Neural progenitor cell (in vitro differentiated cells): ENCODE results near the gene CBX6. TPM values are rescaled to one million over a fixed set of nuclear protein-coding genes. Genes with fewer than 3 reads are reported as not detected.

ENCODE experiments used
- DNase-seq: peaks from one replicate; pipeline ENCODE4 v3.0.0-alpha.2; 2016; ENCODE audit warnings: low spot score
- H2AFZ ChIP-seq: fragments of 200-600 bp; sonication (generic); replicated peaks from 2 replicates; pipeline ENCODE4 v1.6.1; 2016; ENCODE audit warnings: antibody characterized with exemption
- H3F3A ChIP-seq: fragments of 200-600 bp; sonication (generic); 2 replicates; pipeline ENCODE4 v1.6.1; 2016; ENCODE audit warnings: antibody characterized with exemption, low read depth
- H3K27ac ChIP-seq: fragments of 200-600 bp; sonication (generic); 2 replicates; pipeline ENCODE4 v1.5.1; 2016; ENCODE audit warnings: mild to moderate bottlenecking
- H3K27me3 ChIP-seq: fragments of 200-600 bp; sonication (generic); 2 replicates; pipeline ENCODE4 v1.6.1; 2016; ENCODE audit warnings: mild to moderate bottlenecking, moderate library complexity
- H3K36me3 ChIP-seq: fragments of 200-600 bp; sonication (generic); 2 replicates; pipeline ENCODE4 v1.5.1; 2016
- H3K4me1 ChIP-seq: fragments of 200-600 bp; sonication (generic); 2 replicates; pipeline ENCODE4 v1.6.1; 2016; ENCODE audit warnings: mixed run types
- H3K4me2 ChIP-seq: fragments of 200-600 bp; sonication (generic); 2 replicates; pipeline ENCODE4 v1.6.1; 2016
- H3K4me3 ChIP-seq: fragments of 200-600 bp; sonication (generic); 2 replicates; pipeline ENCODE4 v1.5.1; 2016
- H3K79me2 ChIP-seq: fragments of 200-600 bp; sonication (generic); 2 replicates; pipeline ENCODE4 v1.6.1; 2016; ENCODE audit warnings: low read depth
- H3K9ac ChIP-seq: fragments of 200-600 bp; sonication (generic); 2 replicates; pipeline ENCODE4 v1.6.1; 2016
- H3K9me3 ChIP-seq: fragments of 200-600 bp; sonication (generic); 2 replicates; pipeline ENCODE4 v1.5.1; 2016; ENCODE audit warnings: low read depth
- H4K20me1 ChIP-seq: fragments of 200-600 bp; sonication (generic); 2 replicates; pipeline ENCODE4 v1.6.1; 2016; ENCODE audit warnings: low read depth
- H3K27ac Mint-ChIP-seq: 3 replicates; pipeline ENCODE4 v1.8.0; 2021; ENCODE audit warnings: mixed read lengths
- H3K27me3 Mint-ChIP-seq: 2 replicates; pipeline ENCODE4 v1.8.0; 2022; ENCODE audit warnings: low read depth, mild to moderate bottlenecking, inconsistent platforms, moderate library complexity, mixed read lengths; ENCODE audit not compliant: insufficient read depth
- H3K36me3 Mint-ChIP-seq: 3 replicates; pipeline ENCODE4 v1.8.0; 2021; ENCODE audit warnings: mixed read lengths
- H3K4me1 Mint-ChIP-seq: 3 replicates; pipeline ENCODE4 v1.8.0; 2021; ENCODE audit warnings: mixed read lengths
- H3K4me3 Mint-ChIP-seq: 3 replicates; pipeline ENCODE4 v1.8.0; 2021; ENCODE audit warnings: mild to moderate bottlenecking, moderate library complexity, mixed read lengths
- H3K9me3 Mint-ChIP-seq: 3 replicates; pipeline ENCODE4 v1.8.0; 2020; ENCODE audit warnings: mixed read lengths
- CTCF ChIP-seq: fragments of 200-600 bp; sonication (generic); IDR thresholded peaks from 2 replicates; pipeline ENCODE4 v1.5.1; 2017; ENCODE audit warnings: antibody characterized with exemption, mild to moderate bottlenecking
- EZH2 ChIP-seq: fragments of 200-600 bp; sonication (generic); IDR thresholded peaks from 2 replicates; pipeline ENCODE4 v1.6.1; 2017; ENCODE audit warnings: antibody characterized with exemption, mild to moderate bottlenecking, moderate library complexity
- EZH2phosphoT487 ChIP-seq: fragments of 200-600 bp; sonication (generic); IDR thresholded peaks from 2 replicates; pipeline ENCODE4 v1.6.1; 2017; ENCODE audit warnings: antibody characterized with exemption
- total RNA-seq: library from RNA; depleted of rRNA; stranded (reverse); fragments of >200 nt; gene quantifications from 2 replicates; pipeline ENCODE4 v1.2.3, GENCODE V29; 2015; ENCODE audit warnings: low replicate concordance

Gene CBX6
- total RNA-seq, 1 donor from 2014 or later: 14.0 TPM

GRCh38 chr22:38834215-38834953 is 37.6 kb downstream of the CBX6 start:
- Histone ChIP-seq H3K36me3 (no peaks in the 10 kb centered on the region), H3K4me1 (no peaks in the 10 kb centered on the region), H2AFZ (no peak overlapping the region), H4K20me1 (no peaks in the 10 kb centered on the region), H3K27ac (no peak overlapping the region), H3K9ac (no peak overlapping the region), H3K27me3 (peaks cover 14% of the 10 kb centered on the region), H3F3A (no peaks in the 10 kb centered on the region), H3K79me2 (no peaks in the 10 kb centered on the region), H3K4me2 (no peak overlapping the region), H3K9me3 (no peaks in the 10 kb centered on the region), H3K4me3 (no peak overlapping the region)
- Mint-ChIP-seq H3K9me3 (no peaks in the 10 kb centered on the region), H3K4me1 (peaks cover 3% of the 10 kb centered on the region), H3K27ac (no peak overlapping the region), H3K4me3 (no peak overlapping the region), H3K36me3 (no peaks in the 10 kb centered on the region), H3K27me3 (peaks cover 9% of the 10 kb centered on the region)
- no peak for TF ChIP-seq EZH2phosphoT487
- no peak for DNase-seq

- H3K27me3 ChIP-seq: peaks cover 14% of the 10 kb centered on the region
- no peak overlapping the region for H3K9ac ChIP-seq
- H3F3A ChIP-seq: no peaks in the 10 kb centered on the region
- no peak overlapping the region for H3K4me3 ChIP-seq
- no peaks in the 10 kb centered on the region for H3K9me3 ChIP-seq
- H4K20me1 ChIP-seq: no peaks in the 10 kb centered on the region
- no peak overlapping the region for H2AFZ ChIP-seq
- Mint-ChIP-seq H3K27ac (no peak overlapping the region), H3K4me3 (no peak overlapping the region), H3K36me3 (no peaks in the 10 kb centered on the region), H3K9me3 (no peaks in the 10 kb centered on the region), H3K27me3 (peaks cover 6% of the 10 kb centered on the region), H3K4me1 (peaks cover 3% of the 10 kb centered on the region)
- no peak for TF ChIP-seq EZH2phosphoT487
- no peak for TF ChIP-seq EZH2
- no peak for TF ChIP-seq CTCF
- H3K79me2 ChIP-seq: no peaks in the 10 kb centered on the region
- no peak overlapping the region for H3K4me2 ChIP-seq
- no peak for DNase-seq
- no peaks in the 10 kb centered on the region for H3K4me1 ChIP-seq
- H3K36me3 ChIP-seq: no peaks in the 10 kb centered on the region
- no peak overlapping the region for H3K27ac ChIP-seq
These were observed 39.0 kb downstream of the CBX6 start for GRCh38 chr22:38833061-38833460.

- Histone ChIP-seq H2AFZ (no peak overlapping the region), H3K9ac (no peak overlapping the region), H4K20me1 (no peaks in the 10 kb centered on the region), H3K4me2 (no peak overlapping the region), H3K9me3 (no peaks in the 10 kb centered on the region), H3K4me3 (no peak overlapping the region), H3F3A (no peaks in the 10 kb centered on the region), H3K4me1 (no peaks in the 10 kb centered on the region), H3K27ac (no peak overlapping the region), H3K36me3 (no peaks in the 10 kb centered on the region), H3K27me3 (peaks cover 14% of the 10 kb centered on the region), H3K79me2 (no peaks in the 10 kb centered on the region)
- no peak for TF ChIP-seq CTCF
- TF ChIP-seq EZH2phosphoT487: no peak
- no peak for TF ChIP-seq EZH2
- no peak overlapping the region for H3K27ac Mint-ChIP-seq
- H3K4me1 Mint-ChIP-seq: peaks cover 3% of the 10 kb centered on the region
- H3K4me3 Mint-ChIP-seq: no peak overlapping the region
- no peak for DNase-seq
- no peaks in the 10 kb centered on the region for H3K36me3 Mint-ChIP-seq
- no peaks in the 10 kb centered on the region for H3K9me3 Mint-ChIP-seq
- H3K27me3 Mint-ChIP-seq: peaks cover 6% of the 10 kb centered on the region
These were observed 39.7 kb downstream of the CBX6 start for GRCh38 chr22:38832005-38832978.
